NCI-H2227 treated with DMSO at 0.1 percent for 48 hours (cell line): ENCODE data around the gene FNDC3B.

Source experiments
- DNase-seq: peaks from one replicate; lab custom pipeline; 2025; lab: John Stamatoyannopoulos, UW

FNDC3B gene

DNA sequence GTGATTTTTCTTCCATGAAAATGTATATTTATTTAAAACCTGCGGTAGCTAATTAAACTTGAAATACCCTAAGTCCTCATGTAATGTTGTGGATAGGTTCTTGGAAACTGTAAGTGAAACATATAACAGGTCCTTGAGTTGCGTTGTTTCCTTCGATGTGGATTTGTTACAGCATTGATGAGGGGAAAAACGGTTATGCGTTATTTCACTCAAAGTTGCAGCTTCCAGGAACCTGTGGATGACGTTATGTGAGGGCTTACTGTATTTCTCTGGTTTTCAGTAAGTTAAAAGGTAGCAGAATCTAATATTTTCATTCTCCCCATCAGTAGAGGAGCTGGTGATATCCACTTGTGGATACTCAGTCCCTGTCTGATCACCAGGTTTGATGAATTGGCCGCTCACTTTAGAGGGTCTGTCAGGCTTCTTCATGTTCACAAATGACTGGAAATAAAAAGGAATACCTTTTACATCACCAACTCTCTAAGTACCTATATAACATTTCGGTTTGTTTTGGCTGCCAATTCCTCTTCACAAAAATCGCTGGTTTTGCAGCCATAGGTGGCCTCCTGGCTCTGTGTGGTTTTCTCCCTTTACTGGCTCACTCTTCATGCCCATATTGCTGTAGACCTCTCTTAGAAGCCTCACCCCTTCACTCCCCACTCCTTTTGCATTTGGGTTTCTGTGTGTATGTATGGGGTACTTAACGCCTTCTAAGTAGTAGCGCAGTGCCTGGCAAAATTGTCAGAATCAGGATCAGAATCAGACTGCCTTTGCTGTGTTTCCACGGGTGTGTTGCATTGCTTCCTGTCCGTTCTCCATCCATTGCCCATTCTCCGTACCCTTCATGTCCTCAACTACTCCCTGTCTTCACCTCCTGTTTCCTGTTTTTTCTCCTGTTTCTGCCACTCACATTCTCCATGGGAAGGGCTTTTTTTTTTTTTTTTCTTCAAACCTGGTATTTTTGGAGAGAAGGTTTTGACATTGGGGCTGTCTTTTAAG, 112.6 kb downstream of the FNDC3B start:
- no peak for DNase-seq

DNA sequence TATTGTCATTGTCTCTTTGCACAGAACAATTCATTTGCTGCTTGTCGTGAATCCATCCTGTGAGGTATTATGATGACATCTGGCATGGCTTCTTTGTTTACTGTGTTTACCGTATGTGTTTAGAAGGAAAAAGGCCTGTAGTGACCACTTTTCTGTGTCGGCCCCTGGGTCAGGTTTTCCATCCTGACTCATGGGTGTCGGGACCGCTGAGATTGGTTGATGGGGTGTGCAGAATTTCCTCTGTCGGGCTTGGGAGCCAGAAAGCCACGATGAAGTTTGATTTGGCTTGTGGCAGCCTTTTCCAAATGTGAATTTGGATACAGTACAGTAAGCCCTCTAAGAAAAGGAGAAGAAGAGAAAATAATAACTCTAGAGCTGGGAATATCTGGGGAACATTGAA, 113.5 kb downstream of the FNDC3B start:
- no peak for DNase-seq

DNA sequence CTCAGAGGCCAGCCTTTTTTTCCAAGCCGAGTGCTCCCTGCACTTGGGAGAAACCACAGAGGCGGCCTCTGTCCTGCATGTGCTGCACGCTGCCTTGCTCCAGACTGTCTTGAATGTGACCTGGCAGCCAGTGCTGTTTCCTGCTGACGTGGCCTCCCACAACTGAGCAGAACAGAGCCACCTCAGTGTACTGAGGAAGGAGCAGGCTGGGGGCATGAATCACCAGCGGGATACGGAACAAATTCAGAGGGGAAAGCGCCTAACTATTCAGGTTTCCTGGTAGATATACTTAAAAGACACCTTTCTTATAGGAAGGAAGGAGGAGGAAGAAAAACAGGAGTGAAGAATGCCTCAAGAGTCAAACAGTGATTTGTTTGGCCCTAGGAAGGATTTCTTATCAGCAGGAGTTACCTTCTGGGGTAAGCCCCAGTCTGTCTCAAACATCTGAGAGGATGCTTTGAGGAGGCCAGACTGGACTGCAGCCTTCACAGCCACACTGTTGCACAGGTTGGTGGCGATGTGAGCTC, 114.0 kb downstream of the FNDC3B start:
- no peak for DNase-seq

DNA sequence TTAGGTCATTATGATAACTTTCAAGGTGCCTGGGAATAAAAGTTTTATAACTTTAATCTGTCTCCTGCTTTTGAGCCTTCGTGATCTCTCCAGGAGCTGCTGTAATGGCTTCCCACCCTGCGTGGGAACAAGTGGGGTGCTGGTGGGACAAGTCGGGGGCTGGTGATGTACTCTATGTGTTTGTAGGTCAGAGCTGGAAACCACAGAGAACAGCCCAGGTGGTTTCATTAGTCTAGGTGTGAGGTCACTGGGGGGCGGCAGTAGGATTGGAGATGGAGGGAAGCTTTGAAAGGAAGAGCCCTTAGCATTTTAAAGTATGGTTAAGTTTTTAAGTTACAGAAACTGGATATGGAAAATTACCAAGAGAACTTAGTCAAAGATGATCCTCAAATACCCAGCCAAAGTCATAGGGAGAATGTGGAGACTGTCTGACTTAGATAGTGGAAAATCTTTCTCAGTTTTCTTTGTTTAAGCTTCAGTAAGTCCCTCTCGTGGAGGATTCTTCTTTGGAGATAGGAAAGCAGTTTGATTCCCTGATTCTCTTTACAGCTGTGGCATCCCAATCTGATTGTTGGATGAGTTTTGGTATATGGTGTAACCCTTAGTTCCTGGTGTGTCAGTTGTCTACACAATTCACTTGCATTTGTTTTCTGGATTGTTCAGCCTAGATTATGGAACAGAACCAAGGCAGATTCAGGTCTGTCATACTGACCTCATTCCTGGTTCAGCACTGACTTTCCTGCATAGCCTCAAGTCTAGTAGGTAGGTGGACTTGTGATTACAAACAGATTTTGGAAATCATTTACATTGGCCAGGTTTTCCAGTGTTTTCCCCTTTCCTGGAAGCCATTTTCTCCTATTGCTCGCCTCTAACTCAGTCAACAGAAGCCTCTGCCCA, 115.6 kb downstream of the FNDC3B start:
- no peak for DNase-seq

DNA sequence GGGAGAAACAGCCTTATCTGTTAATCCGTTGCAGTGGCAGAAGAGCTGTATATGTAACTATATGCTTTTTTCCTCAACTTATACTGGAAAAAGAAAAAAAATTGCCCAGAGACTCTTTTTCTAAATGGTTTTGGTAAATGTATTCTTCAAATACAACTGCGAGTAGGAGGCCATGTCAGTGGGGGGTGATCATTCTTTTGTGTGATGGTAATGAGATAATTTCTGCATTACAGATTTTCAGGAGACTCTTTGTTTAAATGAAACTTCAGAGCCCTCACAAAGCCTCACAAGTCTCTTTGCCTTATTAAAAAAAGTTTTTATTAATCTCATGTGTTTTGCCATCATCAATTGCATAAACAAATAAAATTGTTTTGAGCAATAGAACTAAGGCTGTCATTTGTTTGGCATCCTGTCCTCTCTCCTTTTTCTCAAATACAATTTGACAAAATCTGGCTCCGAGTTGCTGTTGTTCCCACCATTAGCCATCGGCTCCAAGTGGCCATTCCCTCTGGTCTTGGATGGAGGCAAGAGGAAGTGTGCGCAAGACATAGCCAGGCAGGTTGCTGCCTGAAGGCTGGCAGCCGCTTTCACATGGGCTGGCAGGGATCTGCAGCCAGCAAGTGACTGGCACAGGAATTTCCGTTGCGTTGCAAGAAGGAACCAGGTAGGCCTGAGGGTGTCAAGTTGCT, 116.7 kb downstream of the FNDC3B start:
- DNase-seq = no peak

DNA sequence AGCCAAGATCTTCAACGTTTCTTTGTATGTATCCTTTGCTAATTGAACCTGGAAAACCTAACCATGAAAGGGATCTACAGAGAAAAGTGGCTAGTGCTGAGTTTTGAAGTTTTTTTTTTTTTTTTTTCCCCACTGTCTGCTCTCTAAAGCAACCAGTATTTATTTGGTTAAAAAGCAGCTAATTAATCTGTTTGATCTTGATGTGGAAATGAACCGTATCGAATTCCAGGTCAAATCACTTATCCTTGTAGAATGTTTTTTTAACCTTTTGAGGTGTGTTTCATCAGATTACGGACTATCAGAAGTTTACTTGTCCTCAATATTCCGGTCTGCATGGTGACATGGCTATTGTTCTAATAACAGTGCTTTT, 117.2 kb downstream of the FNDC3B start:
- DNase-seq = no peak

DNA sequence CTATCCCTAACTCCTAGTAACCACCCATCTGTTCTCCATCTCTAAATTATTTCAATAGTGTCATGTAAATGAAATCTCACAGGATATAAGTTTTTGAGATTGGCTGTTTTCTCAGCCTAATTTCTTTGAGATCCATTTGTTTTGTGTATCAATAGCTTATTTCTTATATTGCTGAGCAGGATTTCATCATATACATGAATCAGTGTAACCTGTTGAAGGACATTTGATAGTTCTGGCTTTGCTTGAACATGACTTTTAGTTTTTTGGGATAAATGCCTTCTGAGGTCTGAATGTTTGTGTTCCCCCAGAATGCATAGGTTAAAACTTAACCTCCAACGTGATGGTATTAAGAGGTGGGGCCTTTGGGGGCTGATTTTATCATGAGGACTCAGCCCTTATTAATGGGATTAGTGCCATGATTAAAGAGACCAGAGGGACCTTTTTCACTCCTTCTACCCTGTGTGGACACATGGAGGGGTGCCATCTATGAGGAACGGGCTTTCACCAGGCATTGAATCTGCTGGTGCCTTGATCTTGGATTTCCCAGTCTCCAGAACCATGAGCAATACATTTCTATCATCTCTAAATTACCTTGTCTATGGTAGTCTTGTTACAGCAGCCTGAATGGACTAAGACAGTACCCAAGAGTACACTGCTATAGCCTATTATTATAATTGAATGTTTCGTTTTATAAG, 118.3 kb downstream of the FNDC3B start:
- DNase-seq = no peak

DNA sequence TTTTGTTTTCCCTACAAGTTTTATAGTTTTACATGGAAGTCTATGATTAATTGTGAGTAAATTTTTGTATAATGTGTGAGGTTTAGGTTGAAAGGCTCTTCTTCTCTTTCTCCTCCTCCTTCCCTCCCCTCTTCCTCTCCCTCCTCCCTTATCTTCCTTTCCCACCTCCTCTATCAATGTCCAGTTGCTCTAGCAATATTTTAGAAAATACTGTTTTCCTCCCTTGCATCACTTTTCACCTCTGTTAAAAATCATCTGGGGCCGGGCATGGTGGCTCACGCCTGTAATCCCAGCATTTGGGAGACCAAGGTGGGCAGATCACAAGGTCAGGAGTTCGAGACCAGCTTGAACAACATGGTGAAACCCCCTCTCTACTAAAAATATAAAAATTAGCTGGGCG, 119.4 kb downstream of the FNDC3B start:
- no peak for DNase-seq

DNA sequence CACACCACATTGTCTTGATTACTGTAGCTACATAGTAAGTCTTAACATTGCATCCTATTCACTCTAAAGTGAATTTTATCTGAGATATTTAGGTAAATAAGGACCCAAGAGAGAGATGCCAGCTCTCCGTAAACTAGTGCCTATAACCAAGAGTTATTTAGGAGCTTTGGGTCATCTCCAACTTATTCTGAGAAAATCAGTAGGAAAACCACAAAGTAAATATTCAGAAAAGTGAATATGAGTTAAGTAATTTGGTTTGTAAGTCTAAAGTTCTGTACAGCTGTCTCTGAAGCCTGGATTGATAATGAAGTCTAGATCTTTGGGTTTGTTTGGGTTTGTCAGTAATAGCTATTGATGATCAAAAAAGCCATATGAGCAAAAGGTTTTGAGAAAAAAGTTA, 120.0 kb downstream of the FNDC3B start:
- no peak for DNase-seq

DNA sequence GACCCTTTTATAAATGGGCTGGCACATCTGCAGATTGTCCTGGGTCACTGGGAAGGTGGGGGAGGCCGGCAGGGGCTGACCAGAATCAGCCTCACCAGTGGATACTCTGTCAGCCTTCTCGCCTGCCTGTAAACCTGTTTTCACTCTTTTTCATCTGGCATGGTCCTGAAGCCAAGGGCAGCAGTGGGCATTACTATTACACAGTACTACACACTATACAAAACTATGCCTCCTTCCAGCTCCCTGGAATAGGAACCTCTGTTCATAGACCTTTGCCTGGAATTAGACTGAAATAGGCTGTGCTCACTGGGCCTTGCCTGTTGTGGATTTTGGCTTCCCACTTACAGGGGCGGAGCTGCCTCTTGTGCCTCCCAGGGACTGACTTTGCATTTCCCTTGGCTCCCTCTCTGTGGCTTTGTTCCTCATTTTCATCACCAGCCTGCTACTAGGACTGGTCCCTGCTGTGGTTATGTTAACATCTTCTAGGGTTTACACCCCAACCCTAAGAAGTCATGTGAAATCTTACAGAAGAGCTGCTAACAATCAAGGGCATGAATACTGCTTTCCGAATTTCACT, 120.7 kb downstream of the FNDC3B start:
- DNase-seq = no peak

DNA sequence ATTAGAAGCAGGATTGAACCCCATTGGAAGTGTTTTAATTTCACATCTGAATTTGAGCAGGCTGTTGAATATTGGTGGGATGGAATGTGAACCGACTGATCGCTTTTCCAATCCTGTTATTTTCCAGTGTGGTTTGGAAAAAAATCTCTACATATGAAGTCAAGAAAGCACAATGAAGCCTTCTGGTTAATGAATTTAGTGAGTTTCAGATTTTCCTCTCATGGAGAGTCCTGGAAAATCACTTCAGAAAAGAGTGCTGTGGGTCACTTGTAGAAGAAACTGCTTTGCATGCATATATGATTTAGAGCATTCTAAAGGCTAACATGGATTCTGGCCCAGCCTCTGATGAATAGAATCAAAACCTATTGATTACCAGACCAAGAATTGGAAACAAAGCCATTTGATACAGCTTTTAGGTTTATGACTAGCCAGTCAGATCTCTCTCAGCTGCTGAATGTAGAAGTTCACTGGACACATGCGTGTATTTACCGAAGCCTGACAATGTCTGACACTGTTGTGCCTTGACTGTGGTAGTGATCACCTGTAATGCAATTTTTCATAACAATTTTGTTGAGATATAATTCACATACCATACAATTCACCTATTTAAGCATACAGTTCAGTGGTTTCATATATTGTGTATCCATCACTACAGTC, 121.9 kb downstream of the FNDC3B start:
- DNase-seq = no peak

DNA sequence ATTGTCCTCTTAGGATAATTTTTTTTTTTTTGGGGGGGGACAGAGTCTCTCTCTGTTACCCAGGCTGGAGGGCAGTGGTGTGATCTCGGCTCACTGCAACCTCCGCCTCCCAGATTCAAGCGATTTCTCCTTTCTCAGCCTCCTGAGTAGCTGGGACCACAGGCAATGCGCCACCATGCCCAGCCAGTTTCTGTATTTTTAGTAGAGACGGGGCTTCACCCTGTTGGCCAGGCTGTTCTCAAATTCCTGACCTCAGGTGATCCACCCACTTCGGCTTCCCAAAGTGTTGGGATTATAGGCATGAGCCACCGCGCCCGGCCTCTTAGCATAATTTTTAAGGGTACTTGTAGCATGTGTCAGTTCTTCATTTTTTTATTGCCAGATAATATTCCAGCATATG, 122.6 kb downstream of the FNDC3B start:
- no peak for DNase-seq

DNA sequence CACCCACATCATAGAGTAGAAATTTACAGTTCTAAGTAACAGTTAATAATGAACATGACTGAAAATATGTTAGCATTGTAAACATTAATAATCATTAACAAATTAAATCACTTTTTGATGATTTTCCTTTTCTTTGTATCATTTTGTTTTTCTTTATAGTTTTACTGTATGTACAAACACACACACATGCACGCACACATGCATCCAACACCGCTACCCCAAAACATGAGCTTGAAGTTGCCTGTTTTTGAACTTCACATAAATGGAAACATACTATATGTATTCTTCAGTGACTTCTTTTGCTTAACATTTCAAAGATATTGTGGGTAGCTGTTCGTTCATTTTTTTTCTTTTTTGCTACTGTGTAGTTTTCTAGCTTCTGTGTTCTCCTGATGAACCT, 123.9 kb downstream of the FNDC3B start:
- DNase-seq = no peak

DNA sequence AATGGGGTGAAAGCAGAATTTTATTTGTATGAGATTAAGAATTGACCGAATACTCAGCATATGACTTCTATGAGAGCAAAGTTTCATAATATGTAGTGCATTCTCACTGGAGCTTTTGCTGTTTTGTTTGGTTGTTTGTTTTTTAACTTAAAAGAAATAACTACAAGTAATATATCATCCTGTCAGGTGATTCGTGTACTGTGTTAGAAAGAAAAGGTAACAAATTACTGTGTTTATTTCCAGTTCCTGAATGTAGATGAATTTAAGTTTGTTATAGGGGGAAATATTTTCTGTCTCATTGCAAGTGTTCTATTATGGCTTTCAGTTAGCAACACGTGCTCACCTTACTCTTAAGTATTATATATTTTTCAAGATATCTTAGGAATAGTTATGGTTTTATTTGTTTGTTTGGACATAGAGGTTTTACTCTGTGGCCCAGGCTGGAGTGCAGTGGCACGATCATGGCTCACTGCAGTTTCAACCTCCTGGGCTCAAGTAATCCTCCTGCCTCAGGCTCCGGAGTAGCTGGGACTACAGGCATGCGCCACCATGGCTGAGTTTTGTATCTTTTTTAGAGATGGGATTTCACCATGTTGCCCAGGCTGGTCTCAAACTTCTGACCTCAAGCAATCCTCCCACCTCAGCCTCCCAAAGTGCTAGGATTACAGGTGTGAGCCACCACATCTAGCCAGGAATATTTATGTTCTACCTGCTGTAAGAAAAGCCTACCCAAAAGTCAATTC, 125.4 kb downstream of the FNDC3B start:
- no peak for DNase-seq

DNA sequence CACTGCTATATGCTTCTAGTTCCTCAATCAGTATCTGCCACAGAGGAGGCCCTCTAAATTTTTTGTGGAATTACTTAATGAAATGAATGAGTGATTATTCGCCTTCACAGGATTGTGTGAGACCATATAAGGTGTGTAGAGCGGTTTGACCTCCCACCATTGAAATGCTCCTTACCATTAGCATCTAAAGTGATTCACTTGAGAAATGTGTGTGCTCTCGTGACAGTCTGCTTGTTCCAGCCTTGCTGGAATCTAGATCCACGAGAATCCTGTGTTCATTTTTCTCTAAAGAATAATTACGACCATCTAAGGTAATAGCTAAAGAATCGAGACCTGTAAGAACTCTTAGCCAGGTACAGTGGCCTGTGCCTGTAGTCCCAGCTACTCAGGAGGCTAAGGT, 126.9 kb downstream of the FNDC3B start:
- no peak for DNase-seq

DNA sequence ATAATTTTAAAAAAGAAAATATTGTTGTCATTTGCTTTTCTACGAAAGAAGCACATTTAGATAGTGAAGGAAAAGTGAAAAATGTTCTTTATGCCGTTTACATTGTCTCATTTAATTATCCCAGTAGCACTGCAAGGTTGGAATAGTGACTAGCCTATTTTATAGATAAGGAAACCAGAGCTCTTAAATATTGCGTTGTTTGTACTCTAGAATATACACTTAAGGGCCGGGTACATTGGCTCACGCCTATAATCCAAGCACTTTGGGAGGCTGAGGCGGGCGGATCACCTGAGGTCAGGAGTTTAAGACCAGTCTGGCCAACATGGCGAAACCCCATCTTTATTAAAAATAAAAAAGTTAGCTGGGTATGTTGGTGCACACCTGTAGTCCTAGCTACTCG, 127.5 kb downstream of the FNDC3B start:
- no peak for DNase-seq

DNA sequence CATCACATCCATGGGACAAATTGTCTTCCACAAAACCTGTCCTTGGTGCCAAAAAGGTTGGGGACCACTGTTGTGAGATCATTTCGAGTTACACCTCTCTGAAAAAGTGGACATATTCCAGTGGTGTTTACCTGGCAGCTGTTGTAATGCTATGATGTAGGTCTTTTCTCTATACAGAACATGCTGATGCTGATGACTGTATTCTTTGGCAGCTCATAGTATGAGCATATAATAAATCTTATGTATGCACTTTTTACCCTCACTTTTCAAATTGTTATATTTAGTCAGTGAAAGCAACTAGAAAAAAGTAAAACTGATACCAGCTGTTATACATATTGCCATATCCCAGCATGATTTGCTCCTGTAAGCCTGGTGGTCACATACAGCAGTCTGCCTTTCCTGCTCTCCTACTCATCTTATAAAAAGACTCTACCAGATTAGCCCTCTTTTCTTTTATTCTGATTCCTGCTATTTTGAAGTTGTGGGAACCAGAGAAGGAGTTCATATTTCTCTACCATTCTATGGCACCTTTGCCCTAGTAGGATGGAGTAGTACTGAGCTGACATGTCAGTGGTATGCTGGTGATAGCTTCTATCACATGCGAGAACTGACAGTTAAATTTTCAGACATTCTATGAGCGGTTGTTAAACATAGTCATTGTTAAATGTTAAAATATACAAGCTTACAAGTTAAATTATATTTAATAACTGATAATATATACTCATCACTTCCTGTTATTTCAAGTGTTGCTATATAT, 128.7 kb downstream of the FNDC3B start:
- DNase-seq = no peak

DNA sequence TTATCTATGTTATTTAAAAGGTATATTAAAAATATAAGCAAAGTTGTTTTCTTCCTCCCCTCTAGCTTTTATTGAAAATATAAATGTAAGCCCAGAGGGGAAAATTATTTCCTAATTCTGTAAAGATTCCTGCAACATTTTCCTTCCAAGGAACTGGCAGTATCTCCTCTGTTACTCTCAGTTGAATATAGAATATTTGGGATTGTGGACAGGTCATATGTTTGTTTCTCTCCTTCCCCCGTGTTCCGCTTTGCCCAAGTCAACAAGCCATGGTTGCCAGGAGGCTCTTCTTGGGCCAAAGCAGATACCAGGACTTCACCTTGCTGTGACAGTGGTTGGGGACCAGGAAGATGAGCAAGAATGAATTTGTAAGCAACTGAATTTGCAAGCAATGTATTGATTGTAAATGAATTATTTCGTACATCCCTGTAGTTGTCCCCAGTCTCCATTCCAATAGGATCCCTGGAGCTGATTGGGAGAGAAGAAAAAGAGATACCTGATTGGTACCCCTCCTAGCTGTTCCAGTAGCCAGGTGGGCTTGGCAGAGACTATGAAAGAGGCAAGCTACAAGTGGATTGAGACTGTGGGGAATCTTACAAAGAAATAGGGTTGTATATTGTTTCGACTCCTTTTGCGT, 130.8 kb downstream of the FNDC3B start:
- no peak for DNase-seq

DNA sequence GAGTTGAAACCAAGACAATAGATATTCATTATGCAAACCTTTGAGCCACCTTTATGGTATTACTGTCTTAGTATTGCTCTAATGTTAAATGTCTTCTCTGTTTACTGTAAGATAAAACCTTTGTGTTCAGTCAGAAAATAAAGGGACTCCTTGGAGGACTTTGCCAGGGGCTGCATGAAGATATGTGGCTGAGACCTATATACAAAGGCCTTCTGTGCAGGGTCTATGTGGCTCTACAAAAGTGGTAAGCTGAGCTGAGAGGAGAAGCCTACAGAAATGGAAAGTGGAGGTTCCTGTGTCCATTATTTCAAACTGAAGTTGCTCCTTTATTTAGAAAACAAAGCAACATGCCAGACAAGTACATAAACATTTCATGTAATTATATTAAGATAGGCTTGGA, 131.5 kb downstream of the FNDC3B start:
- DNase-seq = no peak
